Stimulated activated naive CD8-positive, alpha-beta T cell treated with anti-CD3 and anti-CD28 coated beads, Interleukin-15, Interleukin-2, amounts not matched to agents 100 U/mL and 50 U/mL, for 24 hours (primary cell): Measurements from ENCODE around the gene RANBP9.

ENCODE experiments used
- ATAC-seq: fragments of 150-1000 bp; cut with Tn5 transposase; one replicate; pipeline ENCODE4 v1.10.0; 2021
- DNase-seq: peaks from one replicate; pipeline ENCODE4 v3.0.0; 2021

The RANBP9 gene

DNA sequence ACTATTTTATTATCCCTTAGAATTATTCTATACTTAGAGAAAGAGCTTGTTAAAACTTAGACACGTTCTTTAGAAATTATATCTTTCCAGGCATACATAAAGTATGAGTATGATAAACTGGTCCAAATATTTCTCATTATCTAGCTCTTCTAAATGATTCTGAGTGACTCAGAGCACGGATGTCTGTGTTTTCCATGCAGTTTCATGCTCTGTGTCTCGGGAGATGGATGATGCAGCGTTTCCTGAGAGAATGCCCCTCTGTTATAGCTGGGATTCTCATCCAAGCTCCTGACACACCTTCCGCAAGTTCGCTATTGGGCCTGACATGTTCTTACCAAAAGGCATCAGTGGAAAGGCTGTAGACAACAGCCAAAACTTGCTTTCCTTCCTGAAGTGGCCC, 117.9 kb downstream of the RANBP9 start:
- no peak for DNase-seq

DNA sequence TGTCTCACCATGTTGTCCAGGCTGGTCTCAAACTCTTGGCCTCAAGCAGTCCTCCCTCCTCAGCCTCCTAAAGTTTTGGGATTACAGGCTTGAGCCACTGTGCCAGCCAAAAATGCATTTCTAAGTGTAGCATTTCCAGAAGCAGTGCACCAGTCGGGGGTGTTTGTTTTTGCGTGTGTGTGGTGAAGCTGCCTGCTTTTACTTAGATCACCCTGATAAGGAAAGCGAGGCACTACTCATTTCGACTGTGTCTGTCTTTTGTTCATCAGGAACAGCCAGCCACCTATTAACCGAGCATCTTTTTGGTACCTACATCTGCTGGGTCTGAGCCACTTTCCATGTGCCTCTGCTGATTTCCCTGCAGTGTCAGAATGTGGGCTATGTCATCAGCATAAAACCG, 118.5 kb downstream of the RANBP9 start:
- no peak for ATAC-seq
- no peak for DNase-seq

More for the DNA sequence above, 117.9 kb downstream of the RANBP9 start:
- no peak for ATAC-seq

DNA sequence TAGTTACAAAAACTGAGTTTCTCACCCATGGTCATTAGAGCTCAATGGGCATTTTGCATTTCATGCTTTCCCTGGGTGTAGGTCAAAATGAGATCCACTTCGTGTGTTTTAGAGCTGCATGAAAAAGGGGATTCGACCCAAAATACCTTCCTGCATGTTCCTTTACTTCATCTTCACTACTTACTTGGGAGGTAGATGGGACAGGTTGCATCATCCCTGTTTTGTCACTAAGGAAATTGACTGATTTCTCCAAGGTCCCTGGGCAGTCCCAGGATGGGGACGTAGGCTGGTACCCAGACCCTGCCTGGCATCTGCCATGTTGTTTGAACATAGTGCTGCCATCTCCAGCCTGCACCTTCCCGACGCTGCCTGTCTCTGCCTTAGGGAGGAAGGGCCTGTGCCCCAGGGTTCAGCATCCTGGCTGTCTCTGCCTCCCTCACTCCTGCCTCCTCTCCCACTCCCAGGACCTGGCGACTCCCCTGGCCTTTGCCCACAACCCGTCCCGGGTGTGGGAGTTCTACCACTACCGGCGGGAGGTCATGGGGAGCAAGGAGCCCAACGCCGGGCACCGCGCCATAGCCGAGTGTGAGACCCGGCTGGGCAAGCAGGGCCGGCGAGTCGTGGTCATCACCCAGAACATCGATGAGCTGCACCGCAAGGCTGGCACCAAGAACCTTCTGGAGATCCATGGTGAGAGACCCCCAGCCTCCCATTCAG, 120.3 kb downstream of the RANBP9 start:
- DNase-seq, result no peak
- no peak for ATAC-seq

DNA sequence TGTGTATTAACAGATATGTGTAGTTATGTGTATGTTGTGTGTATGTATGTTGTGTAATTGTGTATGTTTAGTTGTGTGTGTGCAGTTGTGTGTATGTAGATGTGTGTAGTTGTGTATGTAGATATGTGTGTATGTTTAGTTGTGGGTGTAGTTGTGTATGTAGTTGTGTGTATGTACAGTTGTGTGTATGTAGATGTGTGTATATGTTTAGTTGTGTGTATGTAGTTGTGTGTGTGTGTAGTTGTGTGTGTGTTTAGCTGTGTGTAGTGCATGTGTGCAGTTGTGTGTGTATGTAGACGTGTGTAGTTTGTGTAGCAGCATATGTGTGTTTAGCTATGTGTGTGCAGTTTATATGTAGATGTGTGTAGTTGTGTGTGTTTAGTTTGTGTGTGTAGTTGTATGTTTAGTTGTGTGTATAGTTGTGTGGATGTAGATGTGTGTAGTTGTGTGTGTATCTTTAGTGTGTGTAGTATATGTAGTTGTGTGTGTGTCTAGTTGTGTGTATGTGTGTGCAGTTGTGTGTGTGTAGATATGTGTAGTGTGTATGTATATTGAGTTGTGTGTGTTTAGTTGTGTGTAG, 121.0 kb downstream of the RANBP9 start:
- DNase-seq (no peak), ATAC-seq (no peak)

DNA sequence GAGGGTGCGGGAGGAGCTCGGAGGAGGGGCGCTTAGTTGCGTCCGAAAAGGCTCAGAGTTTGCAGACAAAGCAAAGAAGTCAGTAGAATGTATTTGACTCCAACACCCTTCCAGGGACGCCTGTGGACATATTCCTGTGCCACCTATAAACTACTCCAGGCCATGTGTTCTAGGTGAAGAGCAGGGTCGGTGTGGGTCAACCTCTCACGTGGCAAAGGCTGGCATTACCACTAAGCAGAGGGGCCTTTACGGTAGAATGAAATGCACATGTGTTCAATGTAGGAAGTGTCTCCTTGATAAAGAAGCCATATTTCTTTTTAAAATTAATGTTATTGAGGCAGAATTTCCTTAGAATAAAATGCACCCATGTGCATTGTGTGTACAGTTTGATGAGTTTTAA, 121.8 kb downstream of the RANBP9 start:
- ATAC-seq (no peak), DNase-seq (no peak)

DNA sequence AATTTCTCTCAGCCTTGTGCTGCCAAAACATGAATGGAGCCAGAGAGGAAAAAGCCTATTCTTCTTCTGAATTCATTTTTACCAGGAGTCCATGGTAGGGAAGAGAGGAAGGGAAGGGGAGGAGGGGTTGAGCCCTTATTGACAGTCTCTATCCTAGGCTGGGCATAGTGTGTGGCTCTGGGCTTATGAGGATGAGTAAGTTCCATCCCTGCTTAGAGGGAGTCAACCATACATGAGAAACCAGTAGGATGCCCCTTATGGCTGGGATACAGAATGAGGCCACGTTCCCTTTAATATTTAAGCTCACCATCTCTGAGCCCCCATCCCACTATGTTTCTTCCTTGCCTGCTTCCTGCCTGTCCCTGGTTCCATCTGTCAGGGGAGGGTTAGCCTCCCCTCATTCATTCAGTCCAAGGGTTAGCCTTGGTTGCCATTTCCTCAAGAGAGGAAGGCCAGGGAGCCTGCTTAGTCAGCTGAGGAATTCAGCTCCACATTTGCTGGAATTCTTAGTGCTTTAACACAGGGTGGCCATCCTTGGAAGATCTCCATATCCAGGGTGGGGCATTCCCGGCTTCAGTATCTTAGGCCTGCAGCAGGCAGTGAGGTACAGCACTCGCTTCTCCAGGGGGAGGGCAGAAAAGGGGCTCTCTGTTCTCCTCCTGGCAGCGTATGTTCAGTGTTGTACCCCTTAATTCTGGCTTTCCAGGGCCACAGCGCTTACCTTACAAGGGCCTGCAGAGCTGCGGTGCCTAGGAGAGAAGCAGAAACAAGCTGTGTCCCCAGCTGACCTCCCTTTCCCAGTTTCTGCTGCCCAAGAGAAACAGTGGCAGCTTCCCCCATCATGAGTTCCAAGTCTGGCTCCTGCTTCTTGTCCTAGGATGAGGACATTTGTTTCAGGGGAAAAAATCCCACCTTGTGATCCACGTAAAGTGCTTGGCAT, 124.8 kb downstream of the RANBP9 start:
- no peak for DNase-seq
- ATAC-seq, result no peak

DNA sequence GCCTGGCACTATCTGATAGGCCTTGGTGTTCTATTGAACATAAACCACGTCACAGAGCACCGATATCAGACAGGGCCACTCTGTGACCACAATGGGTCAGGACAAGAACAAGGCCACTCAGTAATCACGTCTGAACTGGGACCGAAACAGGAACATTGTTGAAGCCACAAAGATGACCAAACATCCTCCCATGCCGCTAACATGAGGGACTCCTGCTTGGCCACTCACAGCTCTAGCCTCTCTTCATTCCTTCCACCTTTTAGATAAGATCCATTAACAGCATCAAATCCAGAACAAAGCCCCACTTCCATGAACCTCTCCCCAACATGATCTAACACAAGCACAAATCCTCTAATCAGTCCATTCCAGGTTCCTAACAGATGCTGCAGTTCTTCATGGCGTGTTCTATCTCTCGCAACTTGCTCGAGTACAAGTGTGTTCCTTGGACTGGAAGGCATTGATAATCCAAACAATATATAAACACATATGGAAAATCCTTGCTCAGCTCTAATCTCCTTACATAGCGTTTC, 129.9 kb downstream of the RANBP9 start:
- ATAC-seq (no peak), DNase-seq (no peak)

DNA sequence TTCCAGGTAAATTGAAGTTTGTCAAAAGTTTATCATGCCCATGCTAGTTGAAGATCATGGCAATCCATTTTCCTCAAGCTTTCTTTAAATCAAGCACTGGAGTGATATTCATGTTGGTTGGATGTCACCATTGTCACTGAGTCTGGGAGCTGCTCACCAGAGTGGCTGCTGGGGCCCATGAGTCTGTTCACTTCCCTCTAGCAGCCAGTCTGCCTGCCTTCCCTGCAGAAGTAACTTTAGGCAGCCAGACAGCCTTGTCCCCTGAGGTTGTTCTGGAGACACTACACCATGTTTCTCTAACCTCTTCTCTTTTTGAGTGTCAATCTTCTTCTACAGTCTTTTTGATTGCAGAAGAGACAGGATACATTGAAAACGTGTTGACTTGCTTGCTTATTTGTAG, 131.7 kb downstream of the RANBP9 start:
- no peak for DNase-seq
- no peak for ATAC-seq

DNA sequence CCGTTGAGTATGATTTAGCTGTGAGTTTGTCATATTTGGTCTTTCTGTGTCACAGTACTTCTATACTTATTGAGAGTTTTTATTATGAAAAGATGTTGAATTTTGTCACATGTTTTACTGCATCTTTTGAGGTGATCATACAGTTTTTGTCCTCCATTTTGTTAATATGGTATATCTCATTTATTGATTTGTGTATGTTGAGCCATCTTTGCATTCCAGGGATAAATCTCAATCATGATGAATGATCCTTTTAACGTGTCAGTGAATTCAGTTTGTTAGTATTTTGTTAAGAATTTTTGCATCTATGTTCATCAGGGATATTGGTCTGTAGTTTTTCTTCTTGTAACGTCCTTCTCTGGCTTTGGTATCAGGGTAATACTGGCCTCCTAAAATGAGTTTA, 133.7 kb downstream of the RANBP9 start:
- ATAC-seq (no peak), DNase-seq (no peak)

DNA sequence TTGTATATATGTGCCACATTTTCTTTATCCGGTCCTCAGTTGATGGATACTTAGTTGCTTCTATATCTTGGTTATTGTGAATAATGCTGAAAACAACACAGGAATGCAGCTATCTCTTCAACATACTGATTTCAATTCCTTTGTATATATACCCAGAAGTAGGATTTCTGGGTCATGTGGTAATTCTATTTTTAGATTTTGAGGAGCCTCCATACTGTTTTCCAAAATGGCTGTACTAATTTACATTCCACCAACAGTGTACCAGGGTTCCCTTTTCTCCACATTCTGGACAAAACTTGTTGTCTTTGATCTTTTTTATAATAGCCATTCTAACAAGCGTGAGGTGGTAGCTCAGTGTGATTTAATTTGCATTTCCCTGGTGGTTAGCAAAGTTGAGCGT, 135.6 kb downstream of the RANBP9 start:
- DNase-seq, result no peak
- ATAC-seq, result no peak

DNA sequence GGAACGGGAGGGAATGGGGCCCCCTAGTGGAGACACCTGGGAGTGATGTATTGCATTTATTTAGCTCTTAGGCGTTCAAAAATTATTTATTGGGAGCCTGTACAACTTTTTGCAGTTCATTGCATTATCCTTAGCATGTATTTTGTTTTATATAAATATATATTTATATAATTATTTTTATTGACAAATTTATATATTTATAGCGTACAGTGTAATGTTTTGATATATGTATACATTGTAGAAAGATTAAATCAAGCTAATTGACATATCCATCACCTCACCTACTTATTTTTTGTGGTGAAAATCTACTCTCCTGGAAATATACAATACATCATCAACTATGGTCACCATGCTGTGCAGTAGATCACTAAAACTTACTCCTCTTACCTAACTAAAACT, 136.3 kb downstream of the RANBP9 start:
- no peak for DNase-seq
- ATAC-seq, result no peak

DNA sequence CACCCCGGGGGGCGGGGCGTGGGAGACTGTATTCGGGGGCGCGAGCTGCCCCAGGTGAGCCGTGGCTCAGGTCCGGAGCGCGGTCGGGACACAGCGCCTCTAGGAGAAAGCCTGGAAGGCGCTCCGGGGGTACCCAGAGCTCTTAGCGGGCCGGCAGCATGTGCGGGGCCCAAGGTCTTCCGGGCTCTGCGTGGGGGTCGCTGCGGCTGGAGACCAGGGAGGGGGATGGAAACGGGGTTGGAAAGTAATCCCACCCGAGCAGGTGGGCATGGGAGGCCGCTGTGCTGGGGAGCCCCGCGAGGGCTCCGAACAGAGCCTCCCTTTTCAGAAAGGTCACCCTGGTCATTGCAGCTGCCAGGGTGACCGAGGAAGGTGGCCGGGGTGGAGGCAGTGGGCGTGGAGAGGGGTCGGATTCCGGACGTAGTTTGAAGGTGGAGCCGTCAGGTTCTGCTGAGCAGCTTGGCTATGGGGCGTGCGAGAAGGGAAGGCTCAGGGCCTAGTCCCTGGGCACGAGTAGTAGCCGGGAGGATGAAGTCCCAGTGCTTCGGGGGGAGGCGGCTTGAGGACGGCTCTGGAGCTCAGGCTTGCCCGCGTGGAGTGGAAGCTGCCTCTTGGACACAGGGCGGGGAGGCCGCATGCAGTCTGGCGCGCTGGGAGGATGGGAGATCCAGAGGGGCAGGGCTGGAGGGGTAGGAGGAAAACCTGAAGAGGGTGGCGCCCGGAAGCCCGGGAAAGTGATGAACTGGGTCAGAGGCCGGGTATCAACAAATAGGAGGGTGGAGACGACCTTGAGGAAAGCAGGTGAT, 136.9 kb downstream of the RANBP9 start, which contains the start of gene SIRT5:
Gene SIRT5, plus strand, starts transcription at position 31 of the 806 bp plus-strand sequence. CDS start 9,510 bp downstream, outside the sequence.
- DNase-seq (peak; percentile 81), ATAC-seq (peak; percentile 77)

DNA sequence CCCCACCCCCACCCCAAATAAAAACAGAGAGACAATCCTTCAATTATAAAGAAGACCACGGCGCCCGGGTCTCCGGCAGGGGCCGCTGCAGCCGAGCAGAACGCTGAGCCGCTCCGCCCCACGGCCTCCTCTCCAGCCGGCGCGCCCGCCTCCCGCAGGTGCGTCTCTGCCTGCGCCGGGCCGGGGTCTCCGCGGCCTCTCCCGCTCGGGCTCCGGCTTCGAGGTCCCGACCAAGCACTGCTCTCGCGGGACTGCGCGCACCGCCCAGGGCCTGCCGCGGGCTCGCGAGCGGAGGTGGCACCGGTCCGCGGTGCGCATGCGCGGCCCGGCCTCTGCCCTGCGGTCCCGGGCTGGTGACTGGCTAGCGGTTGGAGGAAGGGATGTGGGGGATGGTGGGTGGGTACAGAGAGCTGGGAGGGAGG, 137.5 kb downstream of the RANBP9 start:
- ATAC-seq (peak; percentile 78), DNase-seq (peak; percentile 94)

DNA sequence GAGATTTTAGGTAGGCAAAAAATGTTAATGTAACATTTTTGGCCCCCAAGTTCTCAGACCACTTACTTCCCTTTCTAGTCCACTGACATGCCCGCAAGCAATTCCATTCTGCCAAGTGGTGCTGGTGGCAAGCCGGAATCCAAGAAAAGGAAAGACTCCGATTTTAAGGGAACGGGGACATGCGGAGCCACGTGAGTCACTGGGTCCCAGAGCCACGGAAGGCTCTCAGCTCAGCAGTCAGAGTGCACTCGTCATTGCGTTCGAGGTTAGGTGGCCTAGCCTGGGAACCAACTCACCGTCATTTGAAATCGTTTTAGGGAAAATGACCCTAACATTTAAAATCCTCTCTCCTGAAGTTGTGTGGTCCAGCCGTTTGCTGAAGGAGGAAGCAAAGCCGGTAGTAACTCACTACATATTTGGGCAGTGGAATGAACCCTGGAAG, 137.9 kb downstream of the RANBP9 start:
- ATAC-seq, result no peak
- peak; percentile 21 for DNase-seq

DNA sequence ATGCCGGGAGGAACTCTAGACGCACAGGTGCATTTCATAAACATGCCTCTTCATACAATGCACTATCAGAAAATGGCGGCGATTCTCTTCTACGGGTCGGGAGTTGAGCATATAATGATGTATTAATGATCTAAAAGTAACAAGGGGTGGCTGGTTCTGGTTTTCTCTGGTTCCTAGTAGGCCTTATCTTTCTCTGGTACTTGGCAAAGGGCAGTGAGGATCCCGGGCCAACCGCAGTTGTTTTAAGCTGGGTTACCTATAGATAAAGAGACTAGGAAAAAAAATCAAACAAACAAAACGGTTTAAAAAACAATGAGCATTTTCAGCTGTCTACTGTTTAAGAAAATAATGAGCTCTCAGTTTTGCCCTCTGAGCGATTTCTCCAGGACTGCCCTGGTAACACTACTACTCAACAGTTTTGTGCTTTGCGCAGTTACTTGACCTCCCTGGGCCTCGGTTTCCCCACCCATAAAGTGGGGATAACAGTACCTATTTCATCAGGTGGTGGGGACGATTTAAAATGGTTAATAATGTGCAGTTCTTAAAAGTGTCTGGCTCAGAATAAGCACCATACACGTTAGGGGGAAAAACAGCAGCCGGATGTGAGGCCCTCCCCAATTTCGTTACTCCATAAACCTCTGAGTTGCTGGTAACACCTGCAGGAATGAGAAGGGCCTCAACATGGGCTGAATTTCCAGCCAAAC, 138.5 kb downstream of the RANBP9 start:
- DNase-seq (no peak), ATAC-seq (no peak)

DNA sequence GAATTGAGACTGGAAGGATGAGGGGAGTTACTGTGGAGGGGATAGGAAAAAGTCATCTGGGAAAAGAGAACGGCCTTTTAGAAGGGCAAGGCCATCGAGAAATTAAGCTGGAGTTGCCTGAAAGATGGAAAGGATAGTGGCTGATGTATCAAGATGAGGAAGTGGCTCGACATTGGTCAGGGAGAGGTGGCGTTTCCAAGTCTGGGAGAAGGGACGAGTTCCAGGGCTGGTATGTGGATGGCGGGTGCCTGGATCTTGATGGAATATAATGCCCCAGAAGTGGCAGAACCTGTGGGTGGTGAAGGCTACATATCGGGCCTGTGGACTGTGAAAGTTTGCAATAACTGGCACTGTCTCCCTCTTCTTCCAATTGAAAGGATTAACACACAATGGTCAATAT, 139.4 kb downstream of the RANBP9 start:
- ATAC-seq, result no peak
- no peak for DNase-seq
